SU-DHL-6 (cell line): ENCODE results near the gene FTCD.

Experiments used
- H2AFZ ChIP-seq: fragments of 200-600 bp; sonication (generic); 2 replicates; pipeline ENCODE4 v1.6.1; 2014; ENCODE audit warnings: low read depth, mild to moderate bottlenecking, moderate library complexity, mixed read lengths, antibody characterized with exemption, low read length; ENCODE audit not compliant: severe bottlenecking
- H3F3A ChIP-seq: fragments of 200-600 bp; shearing (Covaris generic); 2 replicates; pipeline ENCODE4 v1.6.0; 2016; ENCODE audit warnings: antibody characterized with exemption, mild to moderate bottlenecking; ENCODE audit not compliant: insufficient read depth
- H3K27ac ChIP-seq: fragments of 200-600 bp; sonication (generic); 2 replicates; pipeline ENCODE4 v1.5.1; 2016; ENCODE audit warnings: low read depth, mild to moderate bottlenecking, low read length, moderate library complexity, mixed read lengths
- H3K27me3 ChIP-seq: fragments of 200-600 bp; sonication (generic), shearing (Covaris generic); 2 replicates; pipeline ENCODE4 v1.6.0; 2014; ENCODE audit warnings: mild to moderate bottlenecking, low read length
- H3K36me3 ChIP-seq: fragments of 200-600 bp; sonication (generic); 2 replicates; pipeline ENCODE4 v1.6.1; 2014; ENCODE audit warnings: mild to moderate bottlenecking, low read length, mixed read lengths
- H3K4me2 ChIP-seq: fragments of 300-600, 200-600 bp; shearing (Covaris generic), sonication (generic); 2 replicates; pipeline ENCODE4 v1.6.0; 2014; ENCODE audit warnings: low read length, low read depth, mild to moderate bottlenecking; ENCODE audit not compliant: poor library complexity, severe bottlenecking
- H3K4me3 ChIP-seq: fragments of 200-600 bp; sonication (generic); 2 replicates; pipeline ENCODE4 v1.5.1; 2014; ENCODE audit warnings: antibody characterized with exemption, low read length, mild to moderate bottlenecking, mixed read lengths; ENCODE audit not compliant: insufficient read depth, poor library complexity, severe bottlenecking
- H3K79me2 ChIP-seq: fragments of 200-600 bp; sonication (generic); 2 replicates; pipeline ENCODE4 v1.6.1; 2014; ENCODE audit warnings: mild to moderate bottlenecking, low read length, moderate library complexity; ENCODE audit not compliant: insufficient read depth
- H3K9ac ChIP-seq: fragments of 200-600 bp; sonication (generic); 2 replicates; pipeline ENCODE4 v1.7.0; 2014; ENCODE audit warnings: mild to moderate bottlenecking, low read length
- H3K9me2 ChIP-seq: fragments of 200-600 bp; sonication (generic); replicated peaks from 2 replicates; pipeline ENCODE4 v1.6.1; 2014; ENCODE audit warnings: low read length; ENCODE audit not compliant: insufficient read depth
- H3K9me3 ChIP-seq: fragments of 200-600 bp; sonication (generic); 2 replicates; pipeline ENCODE4 v1.6.1; 2014; ENCODE audit warnings: low read length, mixed read lengths; ENCODE audit not compliant: insufficient read depth
- H4K20me1 ChIP-seq: fragments of 200-600 bp; sonication (generic); 2 replicates; pipeline ENCODE4 v1.6.1; 2014; ENCODE audit warnings: low read depth, mild to moderate bottlenecking, antibody characterized with exemption, low read length, moderate library complexity, mixed read lengths
- CTCF ChIP-seq: fragments of 200-600 bp; sonication (generic); IDR thresholded peaks from one replicate; pipeline ENCODE4 v1.5.1; 2017; ENCODE audit warnings: antibody characterized with exemption, mild to moderate bottlenecking, low read length, moderate library complexity; ENCODE audit not compliant: insufficient read depth, poor library complexity, severe bottlenecking
- EZH2phosphoT487 ChIP-seq: fragments of 200-600 bp; sonication (generic), shearing (Covaris generic); conservative IDR thresholded peaks from 2 replicates; pipeline ENCODE4 v1.6.1; 2018; ENCODE audit warnings: mild to moderate bottlenecking, antibody characterized with exemption, low read length, moderate library complexity, mixed read lengths

FTCD gene

GRCh38 chr21:46154955-46155513 lies 345 bp downstream of the FTCD start:
- Histone ChIP-seq H3K4me2 (no peak overlapping the region), H3K79me2 (no peaks in the 10 kb centered on the region), H3K9me2 (no peaks in the 10 kb centered on the region), H3K4me3 (no peak overlapping the region), H3K27me3 (no peaks in the 10 kb centered on the region), H3K9ac (no peak overlapping the region), H4K20me1 (no peaks in the 10 kb centered on the region), H3K27ac (no peak overlapping the region), H2AFZ (no peak overlapping the region), H3K9me3 (no peaks in the 10 kb centered on the region), H3K36me3 (no peaks in the 10 kb centered on the region), H3F3A (no peaks in the 10 kb centered on the region)
- TF ChIP-seq CTCF = no peak
- no peak for TF ChIP-seq EZH2phosphoT487

GRCh38 chr21:46154155-46154954 lies 1.0 kb downstream of the FTCD start:
- Histone ChIP-seq H2AFZ (no peak overlapping the region), H3K79me2 (no peaks in the 10 kb centered on the region), H3F3A (no peaks in the 10 kb centered on the region), H3K4me2 (no peak overlapping the region), H3K9me2 (no peaks in the 10 kb centered on the region), H3K9ac (no peak overlapping the region), H3K9me3 (no peaks in the 10 kb centered on the region), H3K27ac (no peak overlapping the region), H4K20me1 (no peaks in the 10 kb centered on the region), H3K27me3 (no peaks in the 10 kb centered on the region), H3K36me3 (no peaks in the 10 kb centered on the region), H3K4me3 (no peak overlapping the region)
- TF ChIP-seq CTCF (no peak), EZH2phosphoT487 (no peak)

- no peak overlapping the region for H3K4me2 ChIP-seq
- no peak overlapping the region for H2AFZ ChIP-seq
- no peak overlapping the region for H3K4me3 ChIP-seq
- TF ChIP-seq EZH2phosphoT487 = no peak
- TF ChIP-seq CTCF = peak; percentile 39
- H3F3A ChIP-seq = no peaks in the 10 kb centered on the region
- no peaks in the 10 kb centered on the region for H3K36me3 ChIP-seq
- no peaks in the 10 kb centered on the region for H4K20me1 ChIP-seq
- no peak overlapping the region for H3K9ac ChIP-seq
- no peaks in the 10 kb centered on the region for H3K79me2 ChIP-seq
- H3K27me3 ChIP-seq = no peaks in the 10 kb centered on the region
- no peak overlapping the region for H3K27ac ChIP-seq
- no peaks in the 10 kb centered on the region for H3K9me2 ChIP-seq
- no peaks in the 10 kb centered on the region for H3K9me3 ChIP-seq
These were observed 1.9 kb downstream of the FTCD start for GRCh38 chr21:46153247-46154154.
